Stimulated activated CD4-positive, alpha-beta T cell treated with anti-CD3 and anti-CD28 coated beads, Interleukin-4, amount 100 ng/mL, for 48 hours (primary cell): ENCODE results near the gene MYMK.

Source experiments
- DNase-seq, 2 donors: peaks; one replicate each; pipeline ENCODE4 v3.0.0-alpha.2; 2020; ENCODE audit warnings: low read depth in 2 of 2

Gene MYMK

GRCh38 chr9:133468374-133468773 is 56.4 kb downstream of the MYMK start:
- no peak for DNase-seq

GRCh38 chr9:133467101-133467500 is 57.7 kb downstream of the MYMK start:
- no peak for DNase-seq

DNA sequence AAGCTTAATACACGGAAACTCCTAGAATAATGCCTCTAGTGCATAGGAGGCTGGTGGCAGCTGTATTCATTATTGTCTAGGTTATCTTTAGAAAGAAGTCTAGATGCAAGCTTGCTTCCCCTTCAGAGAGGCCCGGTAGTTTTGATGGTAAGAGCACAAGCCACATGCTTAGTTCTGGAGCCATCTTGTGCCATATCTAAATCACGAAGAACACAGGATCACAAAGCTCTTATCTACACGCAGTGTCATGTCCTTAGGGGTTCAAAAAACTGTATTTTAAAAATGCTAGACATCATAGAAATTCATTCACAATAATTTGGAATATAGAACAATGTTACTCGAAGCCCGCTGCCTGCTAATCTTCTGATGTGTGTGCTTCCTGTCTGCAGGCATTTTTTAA is 58.8 kb downstream of the MYMK start:
- no peak for DNase-seq

DNA sequence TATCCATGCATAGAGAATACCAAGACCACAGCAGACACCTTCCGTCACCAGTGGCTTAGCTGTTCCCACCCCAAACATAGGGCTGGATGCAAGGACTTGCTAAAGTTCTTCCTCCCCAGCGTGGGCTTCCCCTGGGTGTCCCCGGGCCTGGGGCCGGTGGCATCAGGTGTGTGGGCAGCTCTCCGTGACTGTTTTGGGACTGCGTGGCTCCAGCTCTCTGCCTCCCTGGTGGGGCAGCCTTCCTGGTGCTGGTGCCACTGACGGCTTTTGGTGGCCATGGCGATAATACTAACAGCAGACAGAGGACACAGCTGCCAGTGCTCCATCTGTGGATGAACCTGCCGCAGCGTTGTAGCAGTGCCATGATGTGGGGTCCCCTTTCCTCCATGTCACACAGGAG is 60.1 kb downstream of the MYMK start:
- DNase-seq, result no peak
